ENCODE results near the gene CXCR3. TPM values are rescaled to one million over a fixed set of nuclear protein-coding genes. Genes with fewer than 3 reads are reported as not detected.

Gene CXCR3
- total and polyA plus RNA-seq, 10 of the 15 experiments (the other 5 are each of a cell fraction or from before 2014, with no cell fraction given), result 1.4 to 48.2 (median 15.7) TPM

- Histone ChIP-seq H3K9ac (ENCODE audit: control insufficient read depth, insufficient read depth, low read length) (no peak overlapping the region), H2AFZ (ENCODE audit: control insufficient read depth, low read depth, low read length) (no peak overlapping the region), H3K4me1 (ENCODE audit: control insufficient read depth, insufficient read depth, low read length) (peaks cover 5% of the 10 kb centered on the region), H3K9me3 (replicated peaks; ENCODE audit: control insufficient read depth, insufficient read depth, low read length) (no peaks in the 10 kb centered on the region), H3K79me2 (ENCODE audit: control insufficient read depth, insufficient read depth, low read length) (no peaks in the 10 kb centered on the region), H3K36me3 (ENCODE audit: control insufficient read depth in 2 of 2, insufficient read depth in 2 of 2, low read length in 1 of 2) (no peaks in the 10 kb centered on the region), H3K4me3 (no peak overlapping the region), H3K27me3 (replicated peaks in 1 of 2; ENCODE audit: control insufficient read depth in 2 of 2, insufficient read depth in 2 of 2, low read length in 1 of 2) (no peaks in the 10 kb centered on the region), H4K20me1 (ENCODE audit: control insufficient read depth, insufficient read depth) (no peaks in the 10 kb centered on the region), H3K27ac (ENCODE audit: control insufficient read depth, insufficient read depth) (no peak overlapping the region), H3K4me2 (ENCODE audit: control insufficient read depth, insufficient read depth) (no peak overlapping the region)
- ATAC-seq (no peak), DNase-seq (ENCODE audit: low read depth, low spot score) (no peak), FAIRE-seq (no peak)
- intact Hi-C loops (cut with micrococcal nuclease; ENCODE audit: unreplicated experiment) (no loop called here), in situ Hi-C loops (cut with MboI) (loop anchor here (25.0 kb wide), 2 partner anchors 202 to 873 kb away; no protein-coding TSS in a partner anchor)
- BruUV-seq (replicated peaks), result no TSS peak
- POLR2A ChIA-PET, result no interaction called here
- SMC1A ChIA-PET (ENCODE audit: uncharacterized antibody, unreplicated experiment), result no interaction called here
- 47% methylated on average over 22 of the region's 22 CpGs for WGBS (ENCODE audit: insufficient coverage, insufficient replicate concordance, low lambda C conversion rate, missing lambda C conversion rate)
- RAD21 ChIA-PET (ENCODE audit: unreplicated experiment), result no interaction called here
- CTCF ChIA-PET, result interaction anchor here (0.5 kb wide), 1 partner anchor 9 kb away, joined by 3 read pairs; no protein-coding TSS in a partner anchor
- TF ChIP-seq CTCF (IDR thresholded peaks at IDR 0.05 in 2 of 3, conservative IDR thresholded peaks at IDR 0.05 in 1 of 3; ENCODE audit: control insufficient read depth in 2 of 3, extremely low read depth in 1 of 3, insufficient read depth in 1 of 3, low read depth in 3 of 3, low read length in 3 of 3) (no peak), CHD4 (IDR thresholded peaks at IDR 0.05) (no peak), POLR2A (IDR thresholded peaks at IDR 0.05; ENCODE audit: low read depth, low read length) (no peak), SMAD5 (IDR thresholded peaks at IDR 0.05; ENCODE audit: low read depth) (no peak), BACH1 (IDR thresholded peaks at IDR 0.05; ENCODE audit: borderline replicate concordance) (no peak), E2F4 (IDR thresholded peaks at IDR 0.05; ENCODE audit: low read depth, low read length) (no peak)
Measured at GRCh38 chrX:71660562-71661416, 42.5 kb upstream of the CXCR3 start.
